Neural cell (in vitro differentiated cells): ENCODE data around the gene RYR1. TPM values are rescaled to one million over a fixed set of nuclear protein-coding genes. Genes with fewer than 3 reads are reported as not detected.
"Not testable (repeated sequence)": the region's sequence is repeated elsewhere in the genome, so short reads cannot be mapped to it uniquely, and the experiment has no call there.

Experiments
- H2AFZ ChIP-seq: fragments of 200-600, 300-800 bp; sonication (generic), shearing (Covaris generic); 2 replicates; pipeline ENCODE4 v1.6.0; 2014; ENCODE audit warnings: low read depth, mild to moderate bottlenecking, antibody characterized with exemption, low read length, moderate library complexity
- H3F3A ChIP-seq: fragments of 200-600 bp; shearing (Covaris generic); 2 replicates; pipeline ENCODE4 v1.6.1; 2016; ENCODE audit warnings: mild to moderate bottlenecking, moderate library complexity, mixed read lengths, antibody characterized with exemption, low read length; ENCODE audit not compliant: insufficient read depth, poor library complexity, severe bottlenecking
- H3K27ac ChIP-seq: fragments of 200-600, 300-800 bp; sonication (generic), shearing (Covaris generic); 2 replicates; pipeline ENCODE4 v1.5.1; 2014; ENCODE audit warnings: mild to moderate bottlenecking, low read length, moderate library complexity
- H3K27me3 ChIP-seq: fragments of 300-800, 200-600 bp; sonication (generic), shearing (Covaris generic); 2 replicates; pipeline ENCODE4 v1.6.0; 2014; ENCODE audit warnings: mild to moderate bottlenecking, low read depth, low read length, moderate library complexity; ENCODE audit not compliant: insufficient read depth
- H3K36me3 ChIP-seq: fragments of 300-800, 200-600 bp; sonication (generic), shearing (Covaris generic); 2 replicates; pipeline ENCODE4 v1.5.1; 2014; ENCODE audit warnings: mild to moderate bottlenecking, antibody characterized with exemption, low read length, moderate library complexity; ENCODE audit not compliant: insufficient read depth
- H3K4me2 ChIP-seq: fragments of 300-800, 200-600 bp; sonication (generic), shearing (Covaris generic); 2 replicates; pipeline ENCODE4 v1.6.0; 2014; ENCODE audit warnings: mild to moderate bottlenecking, low read length
- H3K4me3 ChIP-seq: fragments of 300-800, 200-600 bp; sonication (generic), shearing (Covaris generic); 2 replicates; pipeline ENCODE4 v1.5.1; 2014; ENCODE audit warnings: mild to moderate bottlenecking, low read length, moderate library complexity
- H3K79me2 ChIP-seq: fragments of 200-600 bp; shearing (Covaris generic); replicated peaks from 2 replicates; pipeline ENCODE4 v1.6.0; 2014; ENCODE audit warnings: mild to moderate bottlenecking, low read length, moderate library complexity; ENCODE audit not compliant: insufficient read depth
- H3K9ac ChIP-seq: fragments of 300-800, 200-600 bp; sonication (generic), shearing (Covaris generic); 2 replicates; pipeline ENCODE4 v1.6.1; 2016; ENCODE audit warnings: mild to moderate bottlenecking, low read length, mixed read lengths
- H3K9me2 ChIP-seq: fragments of 200-600 bp; shearing (Covaris generic); 2 replicates; pipeline ENCODE4 v1.6.1; 2016; ENCODE audit warnings: mild to moderate bottlenecking, low read length, mixed read lengths; ENCODE audit not compliant: insufficient read depth
- H3K9me3 ChIP-seq: fragments of 200-600, 300-800 bp; sonication (generic), shearing (Covaris generic); 2 replicates; pipeline ENCODE4 v1.6.1; 2016; ENCODE audit warnings: mild to moderate bottlenecking, mixed run types, low read length, moderate library complexity, mixed read lengths
- H4K20me1 ChIP-seq: fragments of 200-600 bp; shearing (Covaris generic); 2 replicates; pipeline ENCODE4 v1.6.1; 2016; ENCODE audit warnings: mild to moderate bottlenecking, mixed run types; ENCODE audit not compliant: insufficient read depth
- EP300 ChIP-seq: fragments of 450-650 bp; conservative IDR thresholded peaks from 2 replicates; pipeline ENCODE4 v1.6.1; 2014; ENCODE audit warnings: antibody characterized with exemption, mild to moderate bottlenecking, moderate library complexity; ENCODE audit not compliant: poor library complexity, severe bottlenecking
- EZH2 ChIP-seq: fragments of 200-600, 300-800 bp; shearing (Covaris generic), sonication (generic); IDR thresholded peaks from 2 replicates; pipeline ENCODE4 v1.6.1; 2014; ENCODE audit warnings: antibody characterized with exemption, low read length, borderline replicate concordance, mild to moderate bottlenecking; ENCODE audit not compliant: insufficient read depth, poor library complexity, severe bottlenecking
- MXI1 ChIP-seq: fragments of 450-650 bp; conservative IDR thresholded peaks from 2 replicates; pipeline ENCODE4 v1.6.1; 2014; ENCODE audit warnings: antibody characterized with exemption, mild to moderate bottlenecking; ENCODE audit not compliant: poor library complexity, severe bottlenecking
- POLR2AphosphoS5 ChIP-seq: IDR thresholded peaks from 2 replicates; pipeline ENCODE4 v1.6.1; 2012
- RAD21 ChIP-seq: fragments of 450-650 bp; conservative IDR thresholded peaks from 2 replicates; pipeline ENCODE4 v1.6.1; 2014; ENCODE audit warnings: antibody characterized with exemption, mild to moderate bottlenecking, moderate library complexity
- SMC3 ChIP-seq: fragments of 450-650 bp; conservative IDR thresholded peaks from 2 replicates; pipeline ENCODE4 v1.6.1; 2014; ENCODE audit warnings: antibody characterized with exemption, mild to moderate bottlenecking, moderate library complexity; ENCODE audit not compliant: poor library complexity
- TAF1 ChIP-seq: IDR thresholded peaks from 2 replicates; pipeline ENCODE4 v1.6.1; 2012; ENCODE audit warnings: low read depth
- polyA plus RNA-seq: library from polyadenylated mRNA; depleted of rRNA; stranded (reverse); fragments of >200 nt; gene quantifications from 2 replicates; pipeline ENCODE4 v1.2.3, GENCODE V29; 2014
- TF ChIP-seq, protein P1 (sequence below): IDR thresholded peaks from 2 replicates; pipeline ENCODE4 v1.6.1; 2012; ENCODE audit warnings: borderline replicate concordance
- TF ChIP-seq, protein P2 (sequence below): fragments of 450-650 bp; IDR thresholded peaks from 2 replicates; pipeline ENCODE4 v1.5.1; 2014; ENCODE audit warnings: antibody characterized with exemption, mild to moderate bottlenecking, moderate library complexity; ENCODE audit not compliant: poor library complexity, severe bottlenecking

RYR1 gene
- polyA plus RNA-seq, 1 donor from 2014 or later, result 0.69 TPM

DNA sequence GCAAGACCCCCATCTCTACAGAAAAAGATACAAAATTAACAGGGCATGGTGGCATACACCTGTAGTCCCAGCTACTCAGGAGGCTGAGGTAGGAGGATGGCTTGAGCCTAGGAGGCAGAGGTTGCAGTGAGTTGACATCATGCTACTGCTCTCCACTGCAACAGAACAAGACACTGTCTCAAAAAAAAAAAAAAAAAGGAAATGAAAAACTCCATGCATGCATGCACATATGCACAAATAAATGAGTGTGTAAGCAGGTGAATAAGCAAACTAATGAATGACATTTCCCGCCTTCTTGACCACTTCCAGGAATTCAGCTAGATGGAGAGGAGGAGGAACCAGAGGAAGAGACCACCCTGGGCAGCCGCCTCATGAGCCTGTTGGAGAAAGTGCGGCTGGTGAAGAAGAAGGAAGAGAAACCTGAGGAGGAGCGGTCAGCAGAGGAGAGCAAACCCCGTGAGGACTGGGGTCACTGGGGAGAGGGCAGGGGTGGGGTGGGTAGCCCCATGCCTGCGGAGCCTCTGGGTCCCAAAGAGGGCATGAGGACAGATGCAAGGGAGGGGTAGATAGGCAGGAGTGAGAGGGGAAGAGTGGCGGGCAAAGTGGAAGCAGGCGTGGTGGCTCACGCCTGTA, 58.8 kb downstream of the RYR1 start:
- Histone ChIP-seq H3K9me3 (no peaks in the 10 kb centered on the region), H3K27ac (no peak overlapping the region), H3K36me3 (no peaks in the 10 kb centered on the region), H3K9me2 (no peaks in the 10 kb centered on the region), H3F3A (no peaks in the 10 kb centered on the region), H3K79me2 (no peaks in the 10 kb centered on the region), H4K20me1 (no peaks in the 10 kb centered on the region), H3K27me3 (no peaks in the 10 kb centered on the region), H3K4me3 (no peak overlapping the region), H3K9ac (no peak overlapping the region), H3K4me2 (no peak overlapping the region), H2AFZ (no peak overlapping the region)
- TF ChIP-seq, protein P1, sequence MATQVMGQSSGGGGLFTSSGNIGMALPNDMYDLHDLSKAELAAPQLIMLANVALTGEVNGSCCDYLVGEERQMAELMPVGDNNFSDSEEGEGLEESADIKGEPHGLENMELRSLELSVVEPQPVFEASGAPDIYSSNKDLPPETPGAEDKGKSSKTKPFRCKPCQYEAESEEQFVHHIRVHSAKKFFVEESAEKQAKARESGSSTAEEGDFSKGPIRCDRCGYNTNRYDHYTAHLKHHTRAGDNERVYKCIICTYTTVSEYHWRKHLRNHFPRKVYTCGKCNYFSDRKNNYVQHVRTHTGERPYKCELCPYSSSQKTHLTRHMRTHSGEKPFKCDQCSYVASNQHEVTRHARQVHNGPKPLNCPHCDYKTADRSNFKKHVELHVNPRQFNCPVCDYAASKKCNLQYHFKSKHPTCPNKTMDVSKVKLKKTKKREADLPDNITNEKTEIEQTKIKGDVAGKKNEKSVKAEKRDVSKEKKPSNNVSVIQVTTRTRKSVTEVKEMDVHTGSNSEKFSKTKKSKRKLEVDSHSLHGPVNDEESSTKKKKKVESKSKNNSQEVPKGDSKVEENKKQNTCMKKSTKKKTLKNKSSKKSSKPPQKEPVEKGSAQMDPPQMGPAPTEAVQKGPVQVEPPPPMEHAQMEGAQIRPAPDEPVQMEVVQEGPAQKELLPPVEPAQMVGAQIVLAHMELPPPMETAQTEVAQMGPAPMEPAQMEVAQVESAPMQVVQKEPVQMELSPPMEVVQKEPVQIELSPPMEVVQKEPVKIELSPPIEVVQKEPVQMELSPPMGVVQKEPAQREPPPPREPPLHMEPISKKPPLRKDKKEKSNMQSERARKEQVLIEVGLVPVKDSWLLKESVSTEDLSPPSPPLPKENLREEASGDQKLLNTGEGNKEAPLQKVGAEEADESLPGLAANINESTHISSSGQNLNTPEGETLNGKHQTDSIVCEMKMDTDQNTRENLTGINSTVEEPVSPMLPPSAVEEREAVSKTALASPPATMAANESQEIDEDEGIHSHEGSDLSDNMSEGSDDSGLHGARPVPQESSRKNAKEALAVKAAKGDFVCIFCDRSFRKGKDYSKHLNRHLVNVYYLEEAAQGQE, result no peak
- no peak for TF ChIP-seq MXI1
- no peak for TF ChIP-seq RAD21
- no peak for TF ChIP-seq SMC3
- TF ChIP-seq, protein P2, sequence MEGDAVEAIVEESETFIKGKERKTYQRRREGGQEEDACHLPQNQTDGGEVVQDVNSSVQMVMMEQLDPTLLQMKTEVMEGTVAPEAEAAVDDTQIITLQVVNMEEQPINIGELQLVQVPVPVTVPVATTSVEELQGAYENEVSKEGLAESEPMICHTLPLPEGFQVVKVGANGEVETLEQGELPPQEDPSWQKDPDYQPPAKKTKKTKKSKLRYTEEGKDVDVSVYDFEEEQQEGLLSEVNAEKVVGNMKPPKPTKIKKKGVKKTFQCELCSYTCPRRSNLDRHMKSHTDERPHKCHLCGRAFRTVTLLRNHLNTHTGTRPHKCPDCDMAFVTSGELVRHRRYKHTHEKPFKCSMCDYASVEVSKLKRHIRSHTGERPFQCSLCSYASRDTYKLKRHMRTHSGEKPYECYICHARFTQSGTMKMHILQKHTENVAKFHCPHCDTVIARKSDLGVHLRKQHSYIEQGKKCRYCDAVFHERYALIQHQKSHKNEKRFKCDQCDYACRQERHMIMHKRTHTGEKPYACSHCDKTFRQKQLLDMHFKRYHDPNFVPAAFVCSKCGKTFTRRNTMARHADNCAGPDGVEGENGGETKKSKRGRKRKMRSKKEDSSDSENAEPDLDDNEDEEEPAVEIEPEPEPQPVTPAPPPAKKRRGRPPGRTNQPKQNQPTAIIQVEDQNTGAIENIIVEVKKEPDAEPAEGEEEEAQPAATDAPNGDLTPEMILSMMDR, result no peak
- TF ChIP-seq EZH2, result no peak
- TF ChIP-seq EP300, result no peak
- no peak for TF ChIP-seq POLR2AphosphoS5
- no peak for TF ChIP-seq TAF1

DNA sequence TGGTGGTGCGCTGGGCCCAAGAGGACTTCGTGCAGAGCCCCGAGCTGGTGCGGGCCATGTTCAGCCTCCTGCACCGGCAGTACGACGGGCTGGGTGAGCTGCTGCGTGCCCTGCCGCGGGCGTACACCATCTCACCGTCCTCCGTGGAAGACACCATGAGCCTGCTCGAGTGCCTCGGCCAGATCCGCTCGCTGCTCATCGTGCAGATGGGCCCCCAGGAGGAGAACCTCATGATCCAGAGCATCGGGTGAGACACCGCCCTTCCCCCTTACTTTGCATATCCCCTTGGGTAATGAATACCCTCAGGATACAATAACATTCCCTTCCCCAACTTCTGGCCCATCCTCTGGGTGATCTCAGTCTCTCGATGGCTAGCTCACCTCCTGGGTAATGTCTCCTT, 60.9 kb downstream of the RYR1 start:
- no peak overlapping the region for H3K27ac ChIP-seq
- no peak overlapping the region for H2AFZ ChIP-seq
- no peak overlapping the region for H3K9ac ChIP-seq
- H3K36me3 ChIP-seq, result no peaks in the 10 kb centered on the region
- H3K27me3 ChIP-seq, result no peaks in the 10 kb centered on the region
- no peaks in the 10 kb centered on the region for H3K79me2 ChIP-seq
- TF ChIP-seq POLR2AphosphoS5 (no peak), EP300 (no peak), RAD21 (no peak), TAF1 (no peak), EZH2 (no peak), MXI1 (no peak), SMC3 (no peak)
- TF ChIP-seq, protein P2, result no peak
- TF ChIP-seq, protein P1, result no peak
- no peaks in the 10 kb centered on the region for H4K20me1 ChIP-seq
- no peak overlapping the region for H3K4me3 ChIP-seq
- H3K4me2 ChIP-seq, result no peak overlapping the region
- no peaks in the 10 kb centered on the region for H3F3A ChIP-seq
- no peaks in the 10 kb centered on the region for H3K9me2 ChIP-seq
- H3K9me3 ChIP-seq, result no peaks in the 10 kb centered on the region

DNA sequence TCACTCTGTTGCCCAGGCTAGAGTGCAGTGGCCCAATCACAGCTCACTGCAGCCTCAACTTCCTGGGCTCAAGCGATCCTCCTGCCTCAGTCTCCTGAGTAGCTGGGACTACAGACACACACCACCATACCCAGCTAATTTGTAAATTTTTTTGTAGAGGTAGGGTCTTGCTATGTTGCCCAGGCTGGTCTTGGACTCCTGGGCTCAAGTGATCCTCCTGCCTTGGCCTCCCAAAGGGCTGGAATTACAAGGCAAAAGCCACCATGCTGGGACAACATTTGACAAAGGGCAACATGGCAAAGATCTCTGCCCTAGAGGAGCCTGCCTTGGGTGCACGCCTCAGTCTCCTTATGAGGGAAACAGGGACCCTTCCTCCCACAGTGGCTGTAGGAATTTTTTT, 61.9 kb downstream of the RYR1 start:
- H3K9me3 ChIP-seq, H3K27ac ChIP-seq, H4K20me1 ChIP-seq, H3K4me3 ChIP-seq, H3K4me2 ChIP-seq, H3K9ac ChIP-seq, H2AFZ ChIP-seq, H3K79me2 ChIP-seq, H3K36me3 ChIP-seq, H3F3A ChIP-seq, H3K9me2 ChIP-seq, H3K27me3 ChIP-seq: not testable (repeated sequence)
